Measurements from ENCODE around the gene NHERF2.

The NHERF2 gene

DNA sequence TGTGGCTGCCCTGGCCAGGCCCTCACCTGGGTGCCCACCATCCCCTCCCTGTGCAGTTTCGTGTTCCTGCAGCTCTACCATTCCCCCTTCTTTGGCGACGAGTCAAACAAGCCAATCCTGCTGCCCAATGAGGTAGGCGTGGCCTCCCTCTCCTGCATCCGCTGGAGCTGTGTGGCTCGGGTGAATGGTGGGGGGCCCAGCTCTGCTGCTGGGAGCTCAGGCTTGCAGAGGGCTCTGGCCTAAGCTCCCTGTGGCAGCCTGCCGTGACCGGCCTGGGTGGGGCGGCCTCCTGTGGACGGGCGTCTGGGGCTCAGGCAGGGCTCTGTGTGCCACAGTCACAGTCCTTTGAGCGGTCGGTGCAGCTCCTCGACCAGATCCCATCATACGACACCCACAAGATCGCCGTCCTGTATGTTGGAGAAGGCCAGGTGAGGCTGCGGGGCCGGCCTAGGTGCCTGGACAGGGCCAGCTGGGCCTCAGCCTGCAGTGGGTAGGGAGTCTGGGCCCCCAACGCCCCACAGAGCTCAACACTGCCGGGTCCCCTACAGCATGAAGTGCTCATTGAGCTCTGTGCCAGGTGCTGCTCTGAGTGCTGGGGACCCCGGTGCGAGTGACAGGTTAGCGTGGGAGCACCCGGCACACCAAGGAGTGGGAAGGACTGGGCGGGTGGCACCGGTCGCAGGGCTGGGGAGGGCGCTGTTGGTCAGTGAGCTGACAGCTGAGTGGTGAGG is 58.4 kb downstream of the NHERF2 start:
- no peak overlapping the region for H3K4me2 ChIP-seq (ENCODE audit: low read depth, low read length)
- no peak overlapping the region for H3K9ac ChIP-seq (ENCODE audit: low read length)
- H2AFZ ChIP-seq (ENCODE audit: low read length), result no peak overlapping the region
- no peaks in the 10 kb centered on the region for H3K27me3 ChIP-seq (replicated peaks; ENCODE audit: insufficient read depth, low read length)
- H3K79me2 ChIP-seq (ENCODE audit: low read length), result no peaks in the 10 kb centered on the region
- no peaks in the 10 kb centered on the region for H3K9me3 ChIP-seq (replicated peaks; ENCODE audit: insufficient read depth, low read length)
- no peak overlapping the region for H3K27ac ChIP-seq (ENCODE audit: low read length)
- H3K9me2 ChIP-seq (replicated peaks; ENCODE audit: insufficient read depth, low read length), result no peaks in the 10 kb centered on the region
- no peaks in the 10 kb centered on the region for H3K4me1 ChIP-seq (ENCODE audit: low read length)
- TF ChIP-seq EZH2phosphoT487 (IDR thresholded peaks at IDR 0.05; ENCODE audit: low read length) (no peak), EZH2 (optimal IDR thresholded peaks at IDR 0.05; ENCODE audit: low read depth, low read length) (no peak)
- TF ChIP-seq, protein P1, sequence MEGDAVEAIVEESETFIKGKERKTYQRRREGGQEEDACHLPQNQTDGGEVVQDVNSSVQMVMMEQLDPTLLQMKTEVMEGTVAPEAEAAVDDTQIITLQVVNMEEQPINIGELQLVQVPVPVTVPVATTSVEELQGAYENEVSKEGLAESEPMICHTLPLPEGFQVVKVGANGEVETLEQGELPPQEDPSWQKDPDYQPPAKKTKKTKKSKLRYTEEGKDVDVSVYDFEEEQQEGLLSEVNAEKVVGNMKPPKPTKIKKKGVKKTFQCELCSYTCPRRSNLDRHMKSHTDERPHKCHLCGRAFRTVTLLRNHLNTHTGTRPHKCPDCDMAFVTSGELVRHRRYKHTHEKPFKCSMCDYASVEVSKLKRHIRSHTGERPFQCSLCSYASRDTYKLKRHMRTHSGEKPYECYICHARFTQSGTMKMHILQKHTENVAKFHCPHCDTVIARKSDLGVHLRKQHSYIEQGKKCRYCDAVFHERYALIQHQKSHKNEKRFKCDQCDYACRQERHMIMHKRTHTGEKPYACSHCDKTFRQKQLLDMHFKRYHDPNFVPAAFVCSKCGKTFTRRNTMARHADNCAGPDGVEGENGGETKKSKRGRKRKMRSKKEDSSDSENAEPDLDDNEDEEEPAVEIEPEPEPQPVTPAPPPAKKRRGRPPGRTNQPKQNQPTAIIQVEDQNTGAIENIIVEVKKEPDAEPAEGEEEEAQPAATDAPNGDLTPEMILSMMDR (IDR thresholded peaks at IDR 0.05; ENCODE audit: low read length), result no peak
- H3F3A ChIP-seq (ENCODE audit: insufficient read depth, low read length), result no peaks in the 10 kb centered on the region
- H4K20me1 ChIP-seq (ENCODE audit: insufficient read depth, low read length), result no peaks in the 10 kb centered on the region
- H3K36me3 ChIP-seq (replicated peaks; ENCODE audit: insufficient read depth, low read length), result no peaks in the 10 kb centered on the region
- no peak for DNase-seq
- H3K4me3 ChIP-seq (ENCODE audit: low read length), result no peak overlapping the region

DNA sequence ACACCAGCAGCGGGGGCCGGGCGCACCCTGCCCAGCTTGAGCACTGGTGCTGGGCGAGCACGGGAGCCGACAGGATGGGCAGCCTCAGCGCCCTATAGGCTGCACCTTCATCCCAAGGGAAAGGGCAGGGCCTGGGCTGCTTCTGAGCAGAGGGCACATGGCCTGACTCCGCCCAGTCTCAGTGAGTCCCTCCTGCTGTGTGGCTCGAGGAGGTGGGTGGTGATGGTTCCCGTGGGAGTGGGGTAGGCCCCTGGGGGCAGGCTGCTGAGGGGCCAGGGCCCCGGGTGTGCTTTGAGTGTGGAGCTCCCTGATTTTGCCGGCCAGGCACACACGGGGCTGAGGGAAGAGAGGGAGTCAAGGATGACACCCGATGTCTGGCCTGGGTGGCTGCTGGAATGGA is 59.0 kb downstream of the NHERF2 start:
- no peak overlapping the region for H3K4me2 ChIP-seq (ENCODE audit: low read depth, low read length)
- no peak for DNase-seq

DNA sequence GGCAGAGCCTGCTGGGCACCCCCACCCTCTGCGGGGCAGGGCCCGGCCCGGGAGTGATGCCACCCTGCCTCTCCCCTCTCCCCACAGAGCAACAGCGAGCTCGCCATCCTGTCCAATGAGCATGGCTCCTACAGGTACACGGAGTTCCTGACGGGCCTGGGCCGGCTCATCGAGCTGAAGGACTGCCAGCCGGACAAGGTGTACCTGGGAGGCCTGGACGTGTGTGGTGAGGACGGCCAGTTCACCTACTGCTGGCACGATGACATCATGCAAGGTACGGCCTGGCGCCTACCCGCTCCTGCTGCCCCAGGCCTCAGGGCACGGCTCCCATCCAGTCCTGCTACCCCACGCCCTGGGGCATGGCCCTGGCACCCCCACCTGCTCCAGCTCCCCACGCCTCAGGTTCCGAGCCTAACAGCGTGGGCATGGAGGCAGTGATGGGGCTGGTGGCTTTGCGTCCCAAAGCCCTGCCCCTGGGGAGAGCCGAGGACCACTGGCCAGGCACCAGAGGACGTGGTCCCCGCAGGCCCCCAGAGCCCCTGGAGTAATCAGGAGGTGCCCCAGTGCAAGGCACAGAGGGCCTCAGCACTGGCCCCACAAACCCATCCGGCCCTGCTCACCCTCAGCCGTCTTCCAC is 59.5 kb downstream of the NHERF2 start:
- H3K9me2 ChIP-seq (replicated peaks; ENCODE audit: insufficient read depth, low read length), result no peaks in the 10 kb centered on the region
- H3K4me3 ChIP-seq (ENCODE audit: low read length), result no peak overlapping the region
- H3K4me2 ChIP-seq (ENCODE audit: low read depth, low read length), result no peak overlapping the region
- no peak for DNase-seq
- no peaks in the 10 kb centered on the region for H3F3A ChIP-seq (ENCODE audit: insufficient read depth, low read length)
- H3K36me3 ChIP-seq (replicated peaks; ENCODE audit: insufficient read depth, low read length), result no peaks in the 10 kb centered on the region
- H3K27ac ChIP-seq (ENCODE audit: low read length), result no peak overlapping the region
- no peaks in the 10 kb centered on the region for H3K4me1 ChIP-seq (ENCODE audit: low read length)
- H2AFZ ChIP-seq (ENCODE audit: low read length), result no peak overlapping the region
- H3K9me3 ChIP-seq (replicated peaks; ENCODE audit: insufficient read depth, low read length), result no peaks in the 10 kb centered on the region
- H3K9ac ChIP-seq (ENCODE audit: low read length), result no peak overlapping the region
- no peaks in the 10 kb centered on the region for H3K79me2 ChIP-seq (ENCODE audit: low read length)
- H3K27me3 ChIP-seq (replicated peaks; ENCODE audit: insufficient read depth, low read length), result no peaks in the 10 kb centered on the region
- TF ChIP-seq, protein P1 (IDR thresholded peaks at IDR 0.05; ENCODE audit: low read length), result no peak
- no peak for TF ChIP-seq EZH2 (optimal IDR thresholded peaks at IDR 0.05; ENCODE audit: low read depth, low read length)
- H4K20me1 ChIP-seq (ENCODE audit: insufficient read depth, low read length), result no peaks in the 10 kb centered on the region

More for the DNA sequence above, 59.0 kb downstream of the NHERF2 start:
- no peak overlapping the region for H3K4me3 ChIP-seq (ENCODE audit: low read length)
- no peaks in the 10 kb centered on the region for H3K9me2 ChIP-seq (replicated peaks; ENCODE audit: insufficient read depth, low read length)
- no peaks in the 10 kb centered on the region for H3F3A ChIP-seq (ENCODE audit: insufficient read depth, low read length)
- no peaks in the 10 kb centered on the region for H4K20me1 ChIP-seq (ENCODE audit: insufficient read depth, low read length)
- no peak overlapping the region for H2AFZ ChIP-seq (ENCODE audit: low read length)
- no peaks in the 10 kb centered on the region for H3K79me2 ChIP-seq (ENCODE audit: low read length)
- no peak overlapping the region for H3K27ac ChIP-seq (ENCODE audit: low read length)
- H3K9ac ChIP-seq (ENCODE audit: low read length), result no peak overlapping the region
- no peaks in the 10 kb centered on the region for H3K36me3 ChIP-seq (replicated peaks; ENCODE audit: insufficient read depth, low read length)
- TF ChIP-seq EZH2 (optimal IDR thresholded peaks at IDR 0.05; ENCODE audit: low read depth, low read length), result no peak
- no peaks in the 10 kb centered on the region for H3K27me3 ChIP-seq (replicated peaks; ENCODE audit: insufficient read depth, low read length)
- H3K4me1 ChIP-seq (ENCODE audit: low read length), result no peaks in the 10 kb centered on the region
- H3K9me3 ChIP-seq (replicated peaks; ENCODE audit: insufficient read depth, low read length), result no peaks in the 10 kb centered on the region
